Lower lobe of right lung (tissue), 2 donors: ENCODE results near the gene GPSM3. TPM values are rescaled to one million over a fixed set of nuclear protein-coding genes. Genes with fewer than 3 reads are reported as not detected.

ENCODE experiments used
- ATAC-seq, 2 donors: fragments of 200-7000 bp; cut with Tn5 transposase; one replicate each; pipeline ENCODE4 v1.9.1; 2020 to 2022; ENCODE audit warnings: mild to moderate bottlenecking in 2 of 2, moderate library complexity in 2 of 2
- DNase-seq: peaks from one replicate; pipeline ENCODE4 v3.0.0-alpha.2; 2020
- H3K27ac ChIP-seq: fragments of 200-600 bp; one replicate; pipeline ENCODE4 v1.8.0; 2022
- H3K27me3 ChIP-seq: fragments of 200-600 bp; one replicate; pipeline ENCODE4 v1.8.0; 2022; ENCODE audit warnings: low read depth
- H3K36me3 ChIP-seq: fragments of 200-600 bp; one replicate; pipeline ENCODE4 v1.8.0; 2022; ENCODE audit warnings: mild to moderate bottlenecking
- H3K4me1 ChIP-seq: fragments of 200-600 bp; one replicate; pipeline ENCODE4 v1.8.0; 2022
- H3K4me3 ChIP-seq: fragments of 200-600 bp; one replicate; pipeline ENCODE4 v1.8.0; 2022; ENCODE audit warnings: mild to moderate bottlenecking
- H3K9me3 ChIP-seq: fragments of 200-600 bp; one replicate; pipeline ENCODE4 v1.8.0; 2022
- intact Hi-C: fragments of 100-400 bp; cut with DNase I; formaldehyde crosslinking; loops from one replicate; pipeline ENCODE4 v1.11.0; 2022
- total RNA-seq: library from RNA; stranded (reverse); fragmentation: NEBNext Ultra II Directional; extraction: Animal tissue kit (Norgen Biotek cat#: 25700); gene quantifications from one replicate; pipeline ENCODE4 v1.2.1, GENCODE V29; 2021
- TF ChIP-seq, protein P1 (sequence below): fragments of 200-600 bp; IDR thresholded peaks from one replicate; pipeline ENCODE4 v1.8.0; 2022; ENCODE audit warnings: antibody characterized with exemption, mild to moderate bottlenecking
- donor health status: DM: no; HTN: yes; CAD: no; lungs with severe emphysema.

GPSM3 gene
- total RNA-seq, 1 donor from 2014 or later: 76.2 TPM

DNA sequence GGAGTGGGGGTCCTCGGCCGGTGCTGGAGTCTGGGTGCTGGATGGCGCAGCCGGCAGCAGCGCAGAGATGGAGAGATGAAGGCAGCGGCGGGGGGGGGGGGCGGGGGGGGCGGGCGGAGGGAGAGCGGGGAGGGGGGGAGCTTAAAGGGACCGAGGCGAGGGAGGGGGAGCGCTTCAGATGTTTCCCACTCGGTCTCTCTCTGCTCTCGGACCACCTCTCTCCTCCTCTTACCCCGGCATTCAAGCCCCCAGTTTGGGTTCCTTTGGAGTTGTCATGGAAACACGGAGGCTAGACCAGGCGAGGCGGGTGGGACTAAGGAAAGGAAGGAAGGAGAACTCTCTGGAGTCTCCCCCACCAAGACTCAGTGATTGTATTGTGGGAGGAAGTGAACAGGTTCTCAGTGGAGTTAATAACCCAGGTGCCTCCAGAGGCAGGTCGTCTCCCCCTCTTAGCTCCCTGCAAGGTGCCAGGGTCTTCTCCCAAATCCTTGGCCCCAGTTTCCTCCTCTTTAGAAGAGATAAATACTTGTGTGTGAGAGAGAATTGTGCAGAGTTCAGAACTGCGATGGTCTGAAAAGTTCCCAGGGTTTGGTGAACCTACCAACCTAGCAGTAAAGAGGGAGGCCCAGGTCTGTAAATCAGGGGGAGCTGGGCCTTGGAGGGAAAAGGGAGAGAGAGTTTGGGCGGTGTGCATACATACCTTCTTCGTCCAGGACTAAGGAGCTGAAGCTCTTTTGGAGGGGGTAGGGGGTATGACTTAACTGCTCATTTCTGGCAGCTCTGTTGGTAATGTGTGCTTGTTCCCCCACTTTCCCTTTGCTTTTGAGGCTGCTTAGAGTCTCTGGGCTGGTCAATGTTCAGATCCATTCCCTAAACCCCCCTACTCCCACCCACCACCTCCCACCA is 40.3 kb downstream of the GPSM3 start, which contains the start of gene PRRT1:
Gene PRRT1, minus strand, starts transcription at position 77 of the 906 bp plus-strand sequence. CDS start 112 bp downstream, outside the sequence.
- Histone ChIP-seq H3K36me3 (peaks cover 11% of the 10 kb centered on the region), H3K27me3 (peaks cover 47% of the 10 kb centered on the region), H3K9me3 (no peaks in the 10 kb centered on the region), H3K4me3 (peak within 1 kb of the TSS; percentile 77), H3K4me1 (peaks cover 27% of the 10 kb centered on the region), H3K27ac (peak within 1 kb of the TSS; percentile 21)
- DNase-seq (no peak), ATAC-seq (no peak)
- TF ChIP-seq, protein P1, sequence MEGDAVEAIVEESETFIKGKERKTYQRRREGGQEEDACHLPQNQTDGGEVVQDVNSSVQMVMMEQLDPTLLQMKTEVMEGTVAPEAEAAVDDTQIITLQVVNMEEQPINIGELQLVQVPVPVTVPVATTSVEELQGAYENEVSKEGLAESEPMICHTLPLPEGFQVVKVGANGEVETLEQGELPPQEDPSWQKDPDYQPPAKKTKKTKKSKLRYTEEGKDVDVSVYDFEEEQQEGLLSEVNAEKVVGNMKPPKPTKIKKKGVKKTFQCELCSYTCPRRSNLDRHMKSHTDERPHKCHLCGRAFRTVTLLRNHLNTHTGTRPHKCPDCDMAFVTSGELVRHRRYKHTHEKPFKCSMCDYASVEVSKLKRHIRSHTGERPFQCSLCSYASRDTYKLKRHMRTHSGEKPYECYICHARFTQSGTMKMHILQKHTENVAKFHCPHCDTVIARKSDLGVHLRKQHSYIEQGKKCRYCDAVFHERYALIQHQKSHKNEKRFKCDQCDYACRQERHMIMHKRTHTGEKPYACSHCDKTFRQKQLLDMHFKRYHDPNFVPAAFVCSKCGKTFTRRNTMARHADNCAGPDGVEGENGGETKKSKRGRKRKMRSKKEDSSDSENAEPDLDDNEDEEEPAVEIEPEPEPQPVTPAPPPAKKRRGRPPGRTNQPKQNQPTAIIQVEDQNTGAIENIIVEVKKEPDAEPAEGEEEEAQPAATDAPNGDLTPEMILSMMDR: no peak
- intact Hi-C loops: no loop called here

DNA sequence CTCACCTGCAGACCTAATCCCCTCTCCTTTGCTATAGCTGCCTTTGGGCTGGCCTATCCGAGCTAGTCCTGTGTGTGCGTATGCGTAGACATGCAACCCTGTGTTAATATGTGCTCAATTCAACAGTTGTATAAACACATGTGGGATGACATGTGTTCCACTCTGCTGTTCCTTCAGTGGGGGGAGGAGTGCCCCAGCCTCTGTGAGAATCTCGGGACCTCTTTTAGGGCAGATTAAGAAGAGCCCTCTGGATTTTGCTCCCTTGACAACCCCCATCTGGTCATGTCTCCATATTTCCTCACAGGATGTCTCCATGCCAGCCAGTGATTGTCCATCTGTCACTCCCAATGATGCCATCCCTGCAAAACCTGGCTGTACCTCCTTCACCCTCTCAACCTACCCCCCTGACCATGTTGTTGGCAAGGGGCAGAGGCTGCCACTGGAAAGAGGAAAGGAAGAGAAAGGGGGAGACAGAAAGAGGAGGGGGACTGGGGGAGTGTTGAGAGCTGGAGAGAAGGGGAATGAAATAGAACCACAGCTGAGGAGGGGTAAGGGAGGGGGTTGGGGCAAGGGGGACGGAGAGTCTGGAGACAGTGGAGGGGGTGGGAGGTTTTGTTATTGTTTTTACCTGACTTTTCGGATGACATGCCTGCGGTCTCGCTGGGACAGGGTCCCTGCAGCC is 41.1 kb downstream of the GPSM3 start:
- peaks cover 46% of the 10 kb centered on the region for H3K27me3 ChIP-seq
- H3K27ac ChIP-seq: no peak overlapping the region
- intact Hi-C loops: no loop called here
- peaks cover 27% of the 10 kb centered on the region for H3K4me1 ChIP-seq
- peak overlapping the region; percentile 77 for H3K4me3 ChIP-seq
- DNase-seq: no peak
- ATAC-seq: no peak
- TF ChIP-seq, protein P1: no peak
- no peaks in the 10 kb centered on the region for H3K9me3 ChIP-seq
- H3K36me3 ChIP-seq: peaks cover 3% of the 10 kb centered on the region

DNA sequence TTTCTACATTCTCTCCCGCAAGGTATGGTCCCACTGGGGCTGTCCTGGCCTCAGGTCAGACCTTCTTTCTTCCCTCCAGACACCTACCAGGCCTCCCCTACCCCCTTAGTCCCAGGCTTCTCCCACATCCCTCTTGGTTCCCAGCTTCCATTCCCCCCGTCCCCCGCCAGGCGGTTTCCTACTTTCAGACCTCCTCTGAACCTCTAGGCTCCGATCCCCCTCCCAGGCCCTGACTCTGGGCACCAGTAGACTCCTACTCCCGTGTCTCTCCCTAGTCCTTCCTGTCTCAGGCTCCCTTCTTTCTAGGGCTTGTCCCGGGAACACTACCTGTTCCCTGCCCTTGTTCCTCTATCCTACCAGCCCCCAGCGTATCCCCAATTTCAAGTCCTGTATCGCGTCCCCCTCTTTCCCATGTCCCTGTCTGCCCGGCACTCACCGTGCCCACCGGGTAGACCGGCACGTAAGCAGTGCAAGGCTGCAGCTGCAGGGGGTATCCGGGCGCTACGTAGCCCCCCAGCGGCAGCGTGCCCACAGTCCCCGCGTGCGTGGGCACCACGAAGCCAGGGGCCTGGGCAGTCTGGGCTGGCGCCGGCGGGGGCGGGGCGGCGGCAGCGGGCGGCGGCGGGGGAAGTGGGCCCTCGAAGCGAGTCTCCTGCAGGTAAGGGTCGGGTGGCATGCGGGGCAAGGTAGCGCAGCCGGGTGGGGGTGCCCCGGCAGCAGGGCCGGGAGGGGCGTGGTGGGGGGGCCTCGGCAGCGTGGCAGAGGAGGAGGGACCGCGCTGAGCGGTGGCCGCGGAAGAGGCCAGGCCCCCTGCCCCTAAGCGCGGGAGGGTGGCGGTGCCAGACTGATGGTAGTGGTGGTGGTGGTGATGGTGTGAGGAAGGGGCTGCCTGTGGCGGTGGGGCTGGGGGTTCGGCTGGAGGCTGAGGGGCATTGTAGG is 42.2 kb downstream of the GPSM3 start:
- TF ChIP-seq, protein P1: no peak
- Histone ChIP-seq H3K36me3 (no peaks in the 10 kb centered on the region), H3K27ac (no peak overlapping the region), H3K4me3 (no peak overlapping the region), H3K9me3 (no peaks in the 10 kb centered on the region), H3K27me3 (peaks cover 40% of the 10 kb centered on the region), H3K4me1 (peaks cover 26% of the 10 kb centered on the region)
- DNase-seq (no peak), ATAC-seq (no peak)
- intact Hi-C loops: no loop called here

DNA sequence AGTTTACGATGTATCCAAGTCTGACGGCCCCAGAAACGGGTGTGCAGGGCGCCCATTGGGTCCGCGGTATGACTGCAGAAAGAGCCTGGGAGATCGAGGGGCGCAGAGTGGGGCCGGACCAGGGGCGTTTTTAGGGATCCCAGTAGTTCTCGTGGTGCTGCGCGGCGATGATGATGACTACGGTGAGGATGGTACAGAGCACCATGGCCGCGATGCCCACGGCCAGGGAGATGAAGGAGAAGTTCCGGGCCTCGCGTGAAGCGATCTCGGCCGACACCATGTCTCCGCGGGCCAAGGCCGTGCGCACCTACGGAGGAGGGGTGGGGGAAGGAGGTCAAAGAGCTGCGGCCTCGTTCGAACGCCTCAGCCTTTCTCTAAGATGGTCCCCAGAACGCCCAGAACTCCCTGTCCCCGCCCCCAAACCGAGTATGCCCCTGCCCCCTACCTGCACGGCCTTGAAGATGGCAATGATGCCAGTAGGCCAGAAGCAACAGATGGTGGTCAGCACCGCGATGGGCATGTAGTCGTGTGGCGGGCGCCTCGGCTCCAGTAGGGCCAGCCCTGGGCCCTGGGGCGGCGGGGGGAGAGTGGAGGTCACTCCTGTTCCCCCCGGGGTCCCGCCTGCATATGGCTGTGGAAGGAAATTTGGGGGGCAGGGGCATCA is 43.2 kb downstream of the GPSM3 start:
- H3K27me3 ChIP-seq: peaks cover 40% of the 10 kb centered on the region
- DNase-seq (no peak), ATAC-seq (no peak)
- intact Hi-C loops: no loop called here
- TF ChIP-seq, protein P1: no peak
- H3K36me3 ChIP-seq: no peaks in the 10 kb centered on the region
- peaks cover 21% of the 10 kb centered on the region for H3K4me1 ChIP-seq
- no peaks in the 10 kb centered on the region for H3K9me3 ChIP-seq
- no peak overlapping the region for H3K27ac ChIP-seq
- H3K4me3 ChIP-seq: peak overlapping the region; percentile 31
